ENCODE measurements around the gene GNAZ.

The GNAZ gene

DNA sequence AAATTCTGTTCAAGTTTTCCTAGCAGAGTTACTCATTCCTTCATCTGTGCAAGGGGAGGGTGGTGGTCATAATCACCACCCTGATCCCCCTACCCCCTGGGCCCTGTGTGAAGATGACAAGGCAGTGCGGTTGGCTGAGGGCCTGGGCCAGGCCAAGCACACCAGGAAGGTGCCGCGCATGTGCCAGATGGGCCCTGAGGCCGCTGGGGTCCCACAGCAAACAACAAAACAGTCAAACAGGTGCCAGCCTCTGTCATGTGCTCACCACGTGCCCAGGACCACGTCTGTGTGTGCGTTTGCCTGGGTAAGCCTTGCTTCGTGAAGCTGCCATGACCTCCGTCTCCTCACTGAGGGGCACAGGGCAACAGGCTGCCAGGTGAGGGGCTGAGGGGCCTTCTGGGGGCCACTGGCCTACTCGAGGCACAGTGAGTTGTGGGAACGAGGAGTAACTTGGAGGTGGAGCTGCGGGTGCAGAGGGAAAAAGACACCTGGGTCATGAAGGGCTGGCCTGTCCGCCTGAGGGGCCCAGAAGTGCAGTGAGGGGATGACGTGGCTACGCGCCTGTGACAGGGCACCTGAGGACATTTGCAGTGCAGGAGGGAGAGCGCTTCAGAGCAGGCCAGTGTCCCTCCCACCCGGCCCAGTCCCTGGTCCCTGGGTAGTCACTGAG lies 45.6 kb downstream of the GNAZ start:
- no peak for DNase-seq (ENCODE audit: insufficient read length, low spot score)
- FAIRE-seq: no peak
- TF ChIP-seq POLR2AphosphoS5 (IDR thresholded peaks at IDR 0.05; ENCODE audit: low read depth, low read length) (no peak), POLR2A (IDR thresholded peaks at IDR 0.05; ENCODE audit: low read depth, low read length) (no peak), POU2F2 (IDR thresholded peaks at IDR 0.05; ENCODE audit: low read depth, low read length) (no peak), TAF1 (IDR thresholded peaks at IDR 0.05; ENCODE audit: low read depth, low read length) (no peak), SPI1 (IDR thresholded peaks at IDR 0.05; ENCODE audit: low read depth, low read length) (no peak), PAX5 (IDR thresholded peaks at IDR 0.05; ENCODE audit: insufficient read depth, low read length, severe bottlenecking) (no peak)

DNA sequence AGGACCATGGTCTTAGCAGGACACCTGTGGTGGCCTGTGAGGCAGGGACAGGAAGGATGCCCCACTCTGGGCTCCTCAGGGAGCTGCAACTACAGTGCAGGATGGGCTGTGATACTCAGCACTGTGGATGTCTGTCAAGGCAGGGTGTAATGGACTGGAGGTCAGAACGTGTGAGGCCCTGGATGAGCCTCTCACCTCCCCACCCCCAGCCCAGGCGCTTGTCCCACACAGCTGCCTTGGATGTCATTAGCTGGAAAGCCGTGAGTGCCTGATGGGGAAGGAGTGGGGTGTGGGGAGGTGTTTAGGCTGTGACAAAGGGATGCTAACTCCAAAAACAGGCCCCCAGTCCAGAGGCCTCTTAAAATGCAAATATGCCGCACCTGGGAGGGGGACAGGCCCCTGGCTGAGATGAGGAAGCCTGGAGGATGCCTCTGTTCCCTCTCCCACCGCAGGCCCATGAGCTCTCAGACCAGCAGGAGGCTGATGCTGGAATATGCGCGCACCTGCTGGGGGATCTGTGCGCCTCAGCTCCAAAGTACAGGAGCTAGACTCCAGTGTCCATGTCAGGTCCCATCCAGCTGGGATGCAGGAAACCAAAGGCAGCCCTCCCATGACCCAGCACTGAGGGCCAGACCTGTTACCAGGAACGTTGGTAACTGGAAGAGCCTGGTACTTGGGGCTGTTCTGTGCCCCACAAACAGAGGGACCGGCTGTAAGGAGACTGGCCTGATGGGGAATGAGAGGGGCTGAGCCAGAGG lies 46.4 kb downstream of the GNAZ start:
- FAIRE-seq (no peak), DNase-seq (ENCODE audit: insufficient read length, low spot score) (no peak)
- TF ChIP-seq POLR2A (IDR thresholded peaks at IDR 0.05; ENCODE audit: low read depth, low read length): no peak
- no peak for TF ChIP-seq POLR2AphosphoS5 (IDR thresholded peaks at IDR 0.05; ENCODE audit: low read depth, low read length)
- TF ChIP-seq POU2F2 (IDR thresholded peaks at IDR 0.05; ENCODE audit: low read depth, low read length): no peak
- no peak for TF ChIP-seq PAX5 (IDR thresholded peaks at IDR 0.05; ENCODE audit: insufficient read depth, low read length, severe bottlenecking)
- TF ChIP-seq TAF1 (IDR thresholded peaks at IDR 0.05; ENCODE audit: low read depth, low read length): no peak
- TF ChIP-seq SPI1 (IDR thresholded peaks at IDR 0.05; ENCODE audit: low read depth, low read length): no peak

DNA sequence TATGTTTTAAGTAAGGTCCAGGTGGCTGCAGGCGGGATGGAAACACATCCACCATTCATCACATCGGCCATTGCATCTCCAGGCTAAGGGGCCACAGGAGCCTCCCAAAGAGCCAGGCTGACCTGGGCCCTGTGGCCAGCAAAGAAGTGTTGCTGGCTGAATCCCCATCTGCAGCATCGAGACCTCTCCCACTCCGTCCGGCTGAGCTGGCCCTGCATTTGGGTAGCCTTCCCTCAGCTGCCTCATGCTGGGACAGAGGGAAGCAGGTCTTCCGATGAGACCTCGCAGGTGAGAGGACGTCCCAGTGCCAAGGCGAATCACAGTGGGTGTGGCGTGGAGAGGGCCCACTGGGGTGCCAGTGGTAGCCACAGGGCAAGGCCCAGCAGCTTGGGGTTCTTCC lies 47.0 kb downstream of the GNAZ start:
- DNase-seq (ENCODE audit: insufficient read length, low spot score) (no peak), FAIRE-seq (no peak)
- no peak for TF ChIP-seq SPI1 (IDR thresholded peaks at IDR 0.05; ENCODE audit: low read depth, low read length)
- no peak for TF ChIP-seq POU2F2 (IDR thresholded peaks at IDR 0.05; ENCODE audit: low read depth, low read length)
- TF ChIP-seq POLR2AphosphoS5 (IDR thresholded peaks at IDR 0.05; ENCODE audit: low read depth, low read length): no peak
- no peak for TF ChIP-seq PAX5 (IDR thresholded peaks at IDR 0.05; ENCODE audit: insufficient read depth, low read length, severe bottlenecking)
- TF ChIP-seq TAF1 (IDR thresholded peaks at IDR 0.05; ENCODE audit: low read depth, low read length): no peak
- no peak for TF ChIP-seq POLR2A (IDR thresholded peaks at IDR 0.05; ENCODE audit: low read depth, low read length)

DNA sequence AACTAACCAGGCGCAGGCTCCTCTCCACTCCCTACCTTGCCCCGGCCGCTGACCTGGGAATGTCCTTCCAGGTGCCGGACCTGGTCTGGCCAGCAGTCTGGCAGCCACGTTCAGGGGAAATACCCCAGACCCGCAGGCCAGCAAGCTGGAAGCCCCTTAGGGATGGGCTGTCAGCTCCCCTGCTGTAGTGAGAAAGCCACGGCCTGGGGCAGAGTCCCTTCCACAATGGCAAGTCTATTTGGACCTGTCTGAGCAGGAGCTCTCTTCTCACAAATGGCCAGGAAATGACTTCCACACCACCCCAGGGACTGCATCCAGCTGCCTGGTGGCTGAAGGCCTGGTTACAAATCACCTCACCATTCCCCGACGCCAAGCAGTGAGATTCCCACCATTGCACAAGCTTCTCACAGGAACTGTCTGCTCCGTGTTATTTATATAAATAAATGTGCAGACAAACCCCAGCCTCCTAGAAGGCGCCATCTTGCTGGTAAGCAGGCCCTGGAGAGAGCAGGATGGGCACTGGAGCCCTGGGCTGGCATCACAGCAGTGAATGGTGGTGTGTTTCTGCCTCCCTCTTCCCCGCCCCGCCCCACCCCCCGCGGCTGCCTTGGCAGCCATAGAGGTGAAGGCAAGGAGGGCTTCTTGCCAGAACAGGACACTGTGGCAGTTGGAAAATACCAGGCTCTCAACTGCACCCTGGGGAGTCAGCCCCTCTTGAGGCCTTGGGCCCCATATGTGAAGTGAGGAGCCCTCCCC lies 47.8 kb downstream of the GNAZ start:
- no peak for FAIRE-seq

DNA sequence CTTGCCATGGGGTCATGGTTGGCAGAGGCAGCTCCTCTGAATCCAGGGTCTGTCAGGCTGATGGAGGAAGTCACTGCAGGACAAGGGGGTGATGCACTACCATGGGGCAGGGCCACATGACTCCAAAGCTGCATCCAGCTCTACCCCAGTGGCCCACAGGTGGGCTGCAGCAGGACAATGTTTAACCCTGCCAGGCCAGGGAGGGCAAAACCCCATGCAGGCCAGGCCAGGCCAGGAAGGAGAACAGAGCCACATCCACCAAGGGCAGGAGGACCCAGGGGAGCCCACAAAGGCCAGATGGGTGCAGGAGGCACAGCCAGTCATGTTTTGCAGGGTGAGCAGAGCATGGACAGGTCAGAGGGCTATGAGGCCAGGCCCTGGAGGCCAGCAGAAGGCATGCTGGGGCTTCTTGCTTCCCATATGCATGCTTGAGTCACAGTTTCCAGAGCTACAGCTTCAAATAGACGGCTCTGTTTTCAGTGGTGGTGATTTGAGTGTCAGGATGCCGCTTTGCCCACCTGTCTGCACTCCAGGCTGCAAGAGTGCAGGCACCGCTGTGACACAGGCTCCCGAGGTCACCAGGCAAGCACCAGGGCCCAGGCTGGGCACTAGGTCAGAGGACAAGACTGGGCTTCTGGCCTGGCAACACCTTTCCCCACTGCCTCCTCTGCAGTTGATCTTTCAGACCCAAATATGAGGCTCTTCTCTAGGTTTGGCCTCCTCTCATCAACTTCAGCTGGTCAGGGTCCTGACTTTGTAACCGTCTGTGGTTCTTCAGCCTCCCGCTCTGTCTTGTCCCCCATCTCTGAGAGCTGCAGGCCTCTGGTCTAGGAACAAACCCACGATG lies 48.6 kb downstream of the GNAZ start:
- DNase-seq (ENCODE audit: insufficient read length, low spot score) (no peak), FAIRE-seq (no peak)
- no peak for TF ChIP-seq POLR2AphosphoS5 (IDR thresholded peaks at IDR 0.05; ENCODE audit: low read depth, low read length)
- no peak for TF ChIP-seq SPI1 (IDR thresholded peaks at IDR 0.05; ENCODE audit: low read depth, low read length)
- no peak for TF ChIP-seq POU2F2 (IDR thresholded peaks at IDR 0.05; ENCODE audit: low read depth, low read length)
- no peak for TF ChIP-seq PAX5 (IDR thresholded peaks at IDR 0.05; ENCODE audit: insufficient read depth, low read length, severe bottlenecking)
- TF ChIP-seq POLR2A (IDR thresholded peaks at IDR 0.05; ENCODE audit: low read depth, low read length): no peak
- no peak for TF ChIP-seq TAF1 (IDR thresholded peaks at IDR 0.05; ENCODE audit: low read depth, low read length)

More for the DNA sequence above, 47.8 kb downstream of the GNAZ start:
- no peak for DNase-seq (ENCODE audit: insufficient read length, low spot score)
- TF ChIP-seq TAF1 (IDR thresholded peaks at IDR 0.05; ENCODE audit: low read depth, low read length) (no peak), PAX5 (IDR thresholded peaks at IDR 0.05; ENCODE audit: insufficient read depth, low read length, severe bottlenecking) (no peak), POLR2AphosphoS5 (IDR thresholded peaks at IDR 0.05; ENCODE audit: low read depth, low read length) (no peak), SPI1 (IDR thresholded peaks at IDR 0.05; ENCODE audit: low read depth, low read length) (no peak), POU2F2 (IDR thresholded peaks at IDR 0.05; ENCODE audit: low read depth, low read length) (no peak), POLR2A (IDR thresholded peaks at IDR 0.05; ENCODE audit: low read depth, low read length) (no peak)

DNA sequence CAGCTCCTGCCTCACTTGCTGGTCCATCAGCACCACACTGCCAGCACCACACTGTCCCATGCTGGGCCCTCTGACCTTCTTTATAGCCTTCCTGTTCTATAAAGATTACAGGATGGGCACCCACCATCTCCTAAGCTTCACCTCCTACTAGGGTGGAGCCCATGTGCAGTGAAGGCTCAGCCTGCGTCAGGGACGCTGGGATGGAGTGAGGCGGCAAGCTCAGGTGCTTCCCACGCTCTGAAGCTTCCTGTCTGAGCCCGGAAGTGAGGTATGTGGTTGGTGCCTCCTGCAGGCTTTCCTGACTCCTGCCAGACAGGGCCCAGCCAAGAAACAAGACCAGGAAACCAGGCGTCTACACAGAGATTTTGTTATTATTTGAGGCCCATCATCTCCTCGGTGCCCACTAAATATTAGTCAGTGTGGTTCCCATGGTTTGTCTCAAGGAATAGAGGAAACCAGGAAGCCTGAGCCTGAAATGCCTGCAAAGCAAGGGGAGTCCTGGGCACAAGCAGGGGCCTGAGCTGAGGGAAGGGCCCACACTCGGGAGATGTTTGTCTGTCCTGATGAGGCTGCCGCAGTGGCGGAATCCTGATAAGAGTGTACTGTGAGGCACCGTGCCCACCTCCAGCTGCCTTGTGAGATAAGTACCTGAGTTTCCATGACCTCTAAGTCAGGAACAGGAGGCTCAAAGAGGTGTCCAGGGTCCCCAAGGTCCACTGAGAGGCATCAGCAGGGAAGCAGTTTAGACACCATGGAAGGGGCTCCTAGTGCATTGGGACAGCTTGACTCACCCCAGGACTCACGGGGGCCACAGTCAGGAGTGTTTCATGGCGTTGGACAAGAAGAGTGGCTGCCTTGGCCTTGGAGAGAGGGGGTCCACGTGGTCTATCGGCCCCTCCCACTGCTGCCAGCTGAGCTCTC lies 49.4 kb downstream of the GNAZ start:
- TF ChIP-seq TAF1 (IDR thresholded peaks at IDR 0.05; ENCODE audit: low read depth, low read length): no peak
- no peak for TF ChIP-seq POU2F2 (IDR thresholded peaks at IDR 0.05; ENCODE audit: low read depth, low read length)
- no peak for TF ChIP-seq POLR2A (IDR thresholded peaks at IDR 0.05; ENCODE audit: low read depth, low read length)
- TF ChIP-seq PAX5 (IDR thresholded peaks at IDR 0.05; ENCODE audit: insufficient read depth, low read length, severe bottlenecking): no peak
- TF ChIP-seq SPI1 (IDR thresholded peaks at IDR 0.05; ENCODE audit: low read depth, low read length): no peak
- TF ChIP-seq POLR2AphosphoS5 (IDR thresholded peaks at IDR 0.05; ENCODE audit: low read depth, low read length): no peak
- FAIRE-seq (peak; percentile 78), DNase-seq (ENCODE audit: insufficient read length, low spot score) (peak; percentile 62)

DNA sequence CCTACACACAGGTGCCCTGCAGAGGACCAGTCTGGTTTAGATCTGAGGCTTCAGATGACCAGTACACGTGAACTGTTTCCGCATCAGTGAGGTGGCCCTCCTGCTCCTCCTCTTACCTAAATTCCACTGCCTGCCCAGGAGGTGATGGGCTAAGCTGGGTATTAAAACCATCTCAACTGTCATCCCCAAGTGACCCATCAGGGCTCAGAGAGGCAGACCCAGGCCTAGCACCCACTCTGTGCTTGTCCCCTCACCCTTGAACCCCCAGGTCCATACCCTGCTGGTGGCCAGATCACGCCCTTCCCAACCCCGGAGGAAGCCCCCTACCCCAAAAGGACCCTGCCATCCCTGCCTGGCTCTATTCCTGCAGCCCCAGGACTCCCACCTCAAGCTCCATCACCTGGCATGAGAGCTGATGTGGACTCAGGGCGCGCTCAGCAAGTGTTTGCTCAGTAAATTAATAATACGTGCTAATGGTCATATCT lies 50.1 kb downstream of the GNAZ start:
- DNase-seq (ENCODE audit: insufficient read length, low spot score) (no peak), FAIRE-seq (no peak)
- no peak for TF ChIP-seq PAX5 (IDR thresholded peaks at IDR 0.05; ENCODE audit: insufficient read depth, low read length, severe bottlenecking)

DNA sequence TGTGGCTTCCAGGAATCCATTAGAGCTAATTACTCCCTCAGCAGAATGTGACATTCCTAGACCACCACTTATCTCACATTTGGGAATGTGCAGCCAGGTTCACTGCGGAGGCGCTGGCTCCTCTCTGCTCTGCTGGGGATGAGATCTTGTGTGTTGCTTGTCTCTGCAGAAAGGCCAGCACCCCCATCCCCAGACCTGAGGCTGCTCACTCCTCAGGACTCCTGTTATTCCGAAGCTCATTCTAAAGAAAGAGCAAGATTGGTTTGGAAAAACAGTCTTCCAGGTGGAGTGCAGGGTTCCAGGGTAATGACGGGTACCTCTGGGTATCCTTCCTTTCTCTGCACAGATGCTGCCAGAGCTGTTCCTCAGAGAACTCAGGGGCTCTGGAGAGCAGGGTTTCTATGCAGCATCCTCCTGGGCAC lies 50.7 kb downstream of the GNAZ start:
- FAIRE-seq: no peak
- TF ChIP-seq PAX5 (IDR thresholded peaks at IDR 0.05; ENCODE audit: insufficient read depth, low read length, severe bottlenecking) (no peak), SPI1 (IDR thresholded peaks at IDR 0.05; ENCODE audit: low read depth, low read length) (no peak), POU2F2 (IDR thresholded peaks at IDR 0.05; ENCODE audit: low read depth, low read length) (no peak), POLR2AphosphoS5 (IDR thresholded peaks at IDR 0.05; ENCODE audit: low read depth, low read length) (no peak), TAF1 (IDR thresholded peaks at IDR 0.05; ENCODE audit: low read depth, low read length) (no peak), POLR2A (IDR thresholded peaks at IDR 0.05; ENCODE audit: low read depth, low read length) (no peak)
- DNase-seq (ENCODE audit: insufficient read length, low spot score): no peak

All from GM12891 (cell line).